ENCODE measurements around the gene CTBP2.
A peak's percentile ranks its signal among the peaks of the same experiment; 100 is the strongest.

Gene CTBP2

GRCh38 chr10:125137601-125138438, 22.5 kb downstream of the CTBP2 start:
- TF ChIP-seq Cebpa-rat (IDR thresholded peaks at IDR 0.05): no peak
- H3K36me3 ChIP-seq: peaks cover 79% of the 10 kb centered on the region
- peaks cover 100% of the 10 kb centered on the region for H4K20me1 ChIP-seq
- H3K4me1 ChIP-seq: peaks cover 100% of the 10 kb centered on the region
- H3K4me2 ChIP-seq: peak overlapping the region; percentile 79
- H3K9me3 ChIP-seq: no peaks in the 10 kb centered on the region
- peak overlapping the region; percentile 50; the same call in 1 of the 2 replicates for H3K27ac ChIP-seq
- no peaks in the 10 kb centered on the region for H3K27me3 ChIP-seq
- H3K9ac ChIP-seq: peak overlapping the region; percentile 21; the same call in 1 of the 2 replicates
- peak overlapping the region; percentile 28; the same call in 1 of the 2 replicates for H3K4me3 ChIP-seq

DNA sequence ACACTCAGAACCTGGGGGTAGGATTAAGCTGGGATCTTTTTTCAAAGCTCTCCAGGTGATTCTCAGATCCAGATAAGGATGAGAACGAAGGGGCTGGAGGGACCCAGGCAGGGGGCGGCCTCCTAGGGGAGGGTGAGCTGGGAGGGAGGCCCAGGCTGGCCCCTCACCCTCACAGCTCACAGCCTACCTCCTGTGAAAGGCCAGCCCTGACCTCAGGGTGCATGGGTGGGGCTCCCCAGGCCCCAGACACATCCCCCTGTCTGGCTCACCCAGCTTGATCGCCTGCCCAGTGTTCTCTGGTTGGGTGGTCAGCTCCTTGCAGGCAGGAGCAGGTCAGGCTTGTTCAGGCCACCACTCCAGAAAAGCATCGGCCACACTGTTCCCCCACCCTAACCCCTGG, 24.3 kb downstream of the CTBP2 start:
- peaks cover 100% of the 10 kb centered on the region for H4K20me1 ChIP-seq
- peaks cover 95% of the 10 kb centered on the region for H3K36me3 ChIP-seq
- H3K4me2 ChIP-seq: peak overlapping the region; percentile 79
- no peak overlapping the region for H3K4me3 ChIP-seq
- no peaks in the 10 kb centered on the region for H3K27me3 ChIP-seq
- TF ChIP-seq Cebpa-rat (IDR thresholded peaks at IDR 0.05): no peak
- H3K27ac ChIP-seq: peak overlapping the region; percentile 50
- peaks cover 89% of the 10 kb centered on the region for H3K4me1 ChIP-seq
- no peaks in the 10 kb centered on the region for H3K9me3 ChIP-seq
- no peak overlapping the region; the same call in 1 of the 2 replicates for H3K9ac ChIP-seq

DNA sequence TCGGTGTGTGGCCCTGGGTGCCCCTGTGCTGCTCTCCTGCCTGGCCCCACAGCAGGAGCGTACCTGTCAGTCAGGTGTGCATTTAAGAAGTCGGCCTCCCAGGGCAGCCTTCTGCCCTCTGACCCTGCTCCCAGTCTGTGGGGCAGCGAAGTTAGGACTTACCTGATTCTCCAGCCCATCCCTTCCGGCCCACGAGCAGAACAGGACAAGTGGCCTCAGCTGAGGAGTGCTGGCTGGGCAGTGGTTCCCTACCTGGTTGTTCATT, 24.7 kb downstream of the CTBP2 start:
- H3K4me1 ChIP-seq: peaks cover 85% of the 10 kb centered on the region
- no peak overlapping the region for H3K27ac ChIP-seq
- H4K20me1 ChIP-seq: peaks cover 100% of the 10 kb centered on the region
- H3K4me3 ChIP-seq: no peak overlapping the region
- no peaks in the 10 kb centered on the region for H3K27me3 ChIP-seq
- peak overlapping the region; percentile 26 for H3K4me2 ChIP-seq
- H3K9ac ChIP-seq: no peak overlapping the region; the same call in 1 of the 2 replicates
- H3K36me3 ChIP-seq: peaks cover 96% of the 10 kb centered on the region
- H3K9me3 ChIP-seq: no peaks in the 10 kb centered on the region
- no peak for TF ChIP-seq Cebpa-rat (IDR thresholded peaks at IDR 0.05)

- Histone ChIP-seq H3K27ac (no peak overlapping the region), H3K4me1 (peaks cover 81% of the 10 kb centered on the region), H4K20me1 (peaks cover 100% of the 10 kb centered on the region), H3K36me3 (peaks cover 98% of the 10 kb centered on the region), H3K27me3 (no peaks in the 10 kb centered on the region), H3K4me3 (no peak overlapping the region), H3K4me2 (peak overlapping the region; percentile 26), H3K9ac (no peak overlapping the region), H3K9me3 (no peaks in the 10 kb centered on the region)
- no peak for TF ChIP-seq Cebpa-rat (IDR thresholded peaks at IDR 0.05)
Measured at GRCh38 chr10:125134916-125135770, 25.2 kb downstream of the CTBP2 start.

DNA sequence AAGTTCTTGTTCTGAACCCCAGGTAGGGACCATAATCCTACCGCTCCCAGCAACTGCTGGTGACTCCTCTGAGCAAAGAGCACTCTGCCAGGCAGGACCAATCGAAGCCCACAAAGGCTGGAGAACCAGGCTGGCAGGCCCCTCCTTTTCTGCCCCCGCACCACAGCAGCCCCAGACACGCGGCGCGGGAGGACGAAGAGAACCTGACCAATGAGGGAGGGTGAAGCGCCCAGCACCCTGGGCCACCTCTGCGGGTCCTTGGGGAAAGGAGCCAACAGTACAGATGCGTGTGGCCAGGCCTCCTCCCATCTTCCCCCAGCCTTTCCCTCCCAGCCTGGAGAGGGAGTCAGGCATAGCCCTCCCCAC, 25.9 kb downstream of the CTBP2 start:
- H3K27me3 ChIP-seq: no peaks in the 10 kb centered on the region
- peaks cover 98% of the 10 kb centered on the region for H3K36me3 ChIP-seq
- H3K9me3 ChIP-seq: no peaks in the 10 kb centered on the region
- H3K4me3 ChIP-seq: no peak overlapping the region
- peaks cover 100% of the 10 kb centered on the region for H4K20me1 ChIP-seq
- H3K4me1 ChIP-seq: peaks cover 81% of the 10 kb centered on the region
- no peak overlapping the region for H3K9ac ChIP-seq
- no peak overlapping the region for H3K27ac ChIP-seq
- TF ChIP-seq Cebpa-rat (IDR thresholded peaks at IDR 0.05): no peak
- H3K4me2 ChIP-seq: no peak overlapping the region

DNA sequence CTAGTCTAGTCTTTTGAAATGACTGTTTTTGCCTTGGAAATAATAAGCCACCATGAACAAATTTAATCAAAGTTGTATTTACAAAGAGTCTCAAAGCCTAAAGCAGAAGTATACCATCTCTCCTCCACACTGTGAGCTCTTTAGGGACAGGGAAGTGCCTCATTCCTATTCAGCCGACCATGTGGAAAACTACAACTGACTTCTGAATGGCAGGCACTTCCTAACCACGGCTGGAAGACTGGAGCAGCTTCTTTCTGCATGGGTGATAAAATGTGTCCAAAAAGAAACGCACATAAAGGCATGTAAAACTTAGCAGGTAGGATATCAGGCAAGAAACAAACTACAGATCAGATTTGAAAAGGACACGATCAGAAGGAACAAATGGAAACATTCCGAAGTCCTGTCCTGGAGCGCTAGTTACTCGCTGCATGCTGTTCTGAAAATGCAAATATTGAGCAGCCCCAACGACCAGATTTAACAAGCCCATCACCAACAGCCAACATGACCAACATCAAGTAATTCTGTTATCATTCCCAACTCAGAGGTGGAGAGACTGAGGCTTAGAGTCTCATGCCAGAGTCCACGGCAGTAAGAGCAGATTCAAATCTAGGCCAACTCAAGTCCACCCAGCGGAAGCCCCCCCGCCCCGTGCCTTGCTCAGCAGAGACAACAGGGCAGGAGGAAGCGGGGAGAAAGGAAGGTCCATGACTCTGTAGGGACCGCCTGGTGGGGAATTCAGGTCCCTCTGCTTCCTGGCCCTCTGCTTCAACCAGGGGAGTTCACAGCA, 26.5 kb downstream of the CTBP2 start:
- Histone ChIP-seq H3K4me2 (no peak overlapping the region), H3K4me1 (peaks cover 80% of the 10 kb centered on the region), H3K4me3 (no peak overlapping the region), H3K27ac (no peak overlapping the region), H4K20me1 (peaks cover 100% of the 10 kb centered on the region), H3K27me3 (no peaks in the 10 kb centered on the region), H3K9ac (no peak overlapping the region), H3K9me3 (no peaks in the 10 kb centered on the region), H3K36me3 (peaks cover 99% of the 10 kb centered on the region)
- no peak for TF ChIP-seq Cebpa-rat (IDR thresholded peaks at IDR 0.05)

DNA sequence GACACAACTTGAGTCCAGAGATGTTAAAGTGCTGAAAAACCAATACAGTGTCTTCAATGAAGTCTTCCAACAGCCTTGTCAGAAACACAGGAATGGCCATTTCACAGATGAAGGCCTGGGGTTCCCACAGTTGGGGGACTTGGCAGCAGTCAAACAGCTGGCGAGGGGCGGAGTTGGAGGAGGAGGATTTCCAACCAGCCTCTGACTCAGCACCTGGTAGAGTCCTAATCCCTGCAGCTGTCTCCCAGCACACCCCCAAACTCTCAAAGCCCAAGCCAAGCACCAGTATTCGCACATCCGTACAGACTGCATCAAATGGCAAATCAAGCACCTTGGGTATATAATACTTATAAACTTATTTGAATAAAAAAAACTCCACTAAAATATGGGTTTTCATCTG, 28.0 kb downstream of the CTBP2 start:
- H3K9ac ChIP-seq: no peak overlapping the region
- no peak overlapping the region for H3K27ac ChIP-seq
- H3K4me2 ChIP-seq: no peak overlapping the region
- H4K20me1 ChIP-seq: peaks cover 100% of the 10 kb centered on the region
- H3K27me3 ChIP-seq: no peaks in the 10 kb centered on the region
- peaks cover 65% of the 10 kb centered on the region for H3K4me1 ChIP-seq
- no peak overlapping the region for H3K4me3 ChIP-seq
- H3K9me3 ChIP-seq: no peaks in the 10 kb centered on the region
- TF ChIP-seq Cebpa-rat (IDR thresholded peaks at IDR 0.05): no peak
- peaks cover 99% of the 10 kb centered on the region for H3K36me3 ChIP-seq

DNA sequence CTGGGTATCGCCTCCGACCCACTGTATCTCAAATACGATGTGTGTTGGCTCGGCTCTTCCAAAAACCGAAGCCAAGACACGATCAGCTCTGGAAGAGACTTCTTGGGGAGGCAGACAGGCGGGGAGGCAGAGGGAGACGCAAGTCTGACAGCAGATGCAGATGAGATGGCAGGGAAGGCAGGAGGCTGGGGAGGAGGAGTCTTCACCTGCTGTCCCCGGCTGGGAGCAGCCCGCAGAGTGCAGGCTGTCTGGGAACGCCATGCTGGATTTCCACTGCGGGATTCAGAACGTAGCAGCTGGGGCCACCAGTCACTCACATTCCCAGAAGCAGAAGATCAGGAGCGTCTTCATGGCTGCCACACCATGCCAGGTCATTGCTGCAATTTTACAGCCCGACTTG, 29.4 kb downstream of the CTBP2 start:
- H3K4me3 ChIP-seq: no peak overlapping the region
- no peak for TF ChIP-seq Cebpa-rat (IDR thresholded peaks at IDR 0.05)
- H3K27ac ChIP-seq: no peak overlapping the region
- H3K36me3 ChIP-seq: peaks cover 99% of the 10 kb centered on the region
- H3K4me1 ChIP-seq: peaks cover 58% of the 10 kb centered on the region
- H3K9me3 ChIP-seq: no peaks in the 10 kb centered on the region
- H3K9ac ChIP-seq: no peak overlapping the region
- H4K20me1 ChIP-seq: peaks cover 100% of the 10 kb centered on the region
- no peak overlapping the region for H3K4me2 ChIP-seq
- no peaks in the 10 kb centered on the region for H3K27me3 ChIP-seq

DNA sequence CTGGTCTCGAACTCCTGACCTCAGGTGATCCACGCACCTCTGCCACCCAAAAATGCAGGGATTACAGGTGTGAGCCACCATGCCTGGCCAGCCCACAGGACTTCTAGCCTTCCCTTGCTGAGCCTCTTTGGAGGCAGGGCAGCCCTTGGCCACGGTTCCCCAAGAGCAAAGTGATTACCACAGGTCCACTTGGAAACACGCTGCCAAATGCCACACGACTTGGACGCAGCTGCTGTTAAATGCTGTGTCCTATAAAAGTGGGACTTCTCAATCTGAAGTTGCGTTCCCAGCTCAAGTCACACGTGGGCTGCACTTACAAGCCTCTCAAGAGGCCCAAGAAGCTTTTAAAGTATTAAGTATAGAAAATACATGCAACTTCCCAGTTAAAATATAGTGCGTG, 30.1 kb downstream of the CTBP2 start:
- H3K36me3 ChIP-seq: peaks cover 99% of the 10 kb centered on the region

More for the DNA sequence above, 30.1 kb downstream of the CTBP2 start:
- no peak for TF ChIP-seq Cebpa-rat (IDR thresholded peaks at IDR 0.05)
- no peaks in the 10 kb centered on the region for H3K27me3 ChIP-seq
- H3K9me3 ChIP-seq: no peaks in the 10 kb centered on the region
- peaks cover 100% of the 10 kb centered on the region for H4K20me1 ChIP-seq
- no peak overlapping the region for H3K9ac ChIP-seq
- no peak overlapping the region for H3K27ac ChIP-seq
- H3K4me1 ChIP-seq: peaks cover 58% of the 10 kb centered on the region
- H3K4me3 ChIP-seq: no peak overlapping the region
- H3K4me2 ChIP-seq: no peak overlapping the region

Data from BLaER1 (cell line).